IMR-90 (cell line): ENCODE measurements around the gene PPM1D. TPM values are rescaled to one million over a fixed set of nuclear protein-coding genes. Genes with fewer than 3 reads are reported as not detected.

Source experiments
- ATAC-seq: fragments of 200-7000 bp; cut with Tn5 transposase; 2 replicates; pipeline ENCODE4 v1.9.1; 2020; ENCODE audit warnings: low read depth, mild to moderate bottlenecking, moderate library complexity
- BruUV-seq: library from RNA; stranded (reverse); fragments of 400-500 nt; replicated peaks from 2 replicates; lab custom pipeline; 2021; lab: Mats Ljungman, UMichigan
- CTCF ChIA-PET: fragments of 300-600 bp; formaldehyde crosslinking; extraction: SDS; loops from one replicate; lab custom pipeline; 2021; ENCODE audit warnings: antibody characterized with exemption; lab: Yijun Ruan, JAX
- POLR2A ChIA-PET: fragments of 300-600 bp; sonication (Branson Sonifier 250); formaldehyde crosslinking; loops from one replicate; lab custom pipeline; 2022; ENCODE audit warnings: antibody characterized with exemption; ENCODE audit not compliant: unreplicated experiment; lab: Charles Lee
- DNase-seq: peaks from one replicate; pipeline ENCODE4 v3.0.0; 2013
- H2AFZ ChIP-seq: replicated peaks from 2 replicates; pipeline ENCODE3; 2013; ENCODE audit warnings: low read length, mild to moderate bottlenecking; ENCODE audit not compliant: poor library complexity
- H2AK5ac ChIP-seq: 2 replicates; pipeline ENCODE4 v1.6.1; 2013; ENCODE audit warnings: low read depth, low read length, inconsistent platforms
- H2AK9ac ChIP-seq: replicated peaks from 2 replicates; pipeline ENCODE3; 2013; ENCODE audit warnings: mild to moderate bottlenecking, low read depth, low read length, moderate library complexity; ENCODE audit not compliant: poor library complexity
- H2BK120ac ChIP-seq: 2 replicates; pipeline ENCODE4 v1.6.1; 2013; ENCODE audit warnings: low read depth, low read length, inconsistent platforms
- H2BK15ac ChIP-seq: 3 replicates; pipeline ENCODE4 v1.6.1; 2013; ENCODE audit warnings: low read depth, low read length, inconsistent platforms
- H2BK20ac ChIP-seq: 2 replicates; pipeline ENCODE4 v1.6.1; 2013; ENCODE audit warnings: low read depth, mild to moderate bottlenecking, inconsistent platforms, low read length, moderate library complexity
- H2BK5ac ChIP-seq: 2 replicates; pipeline ENCODE4 v1.6.1; 2013; ENCODE audit warnings: mild to moderate bottlenecking, low read depth, low read length, inconsistent platforms; ENCODE audit not compliant: poor library complexity, severe bottlenecking
- H3K14ac ChIP-seq: replicated peaks from 2 replicates; pipeline ENCODE4 v1.6.1; 2013; ENCODE audit warnings: low read depth, low read length, inconsistent platforms
- H3K18ac ChIP-seq: 2 replicates; pipeline ENCODE4 v1.6.1; 2013; ENCODE audit warnings: low read depth, low read length, control low read depth
- H3K23ac ChIP-seq: 2 replicates; pipeline ENCODE4 v1.6.1; 2013; ENCODE audit warnings: low read depth, low read length, inconsistent platforms
- H3K27ac ChIP-seq: 2 replicates; pipeline ENCODE4 v1.5.1; 2013; ENCODE audit warnings: mild to moderate bottlenecking, control low read depth, low read length; ENCODE audit not compliant: insufficient read depth
- H3K27me3 ChIP-seq: 2 replicates; pipeline ENCODE4 v1.6.1; 2013; ENCODE audit warnings: low read length; ENCODE audit not compliant: control insufficient read depth, insufficient read depth
- H3K36me3 ChIP-seq: 2 replicates; pipeline ENCODE4 v1.6.1; 2013; ENCODE audit warnings: low read length, mixed read lengths; ENCODE audit not compliant: control insufficient read depth, insufficient read depth
- H3K4ac ChIP-seq: 2 replicates; pipeline ENCODE4 v1.6.1; 2013; ENCODE audit warnings: low read depth, low read length, inconsistent platforms
- H3K4me1 ChIP-seq: 2 replicates; pipeline ENCODE4 v1.6.1; 2013; ENCODE audit warnings: low read length, mixed read lengths; ENCODE audit not compliant: control insufficient read depth, insufficient read depth
- H3K4me2 ChIP-seq: 2 replicates; pipeline ENCODE4 v1.6.1; 2013; ENCODE audit warnings: low read depth, mild to moderate bottlenecking, control low read depth, low read length, moderate library complexity
- H3K4me3 ChIP-seq: 2 replicates; pipeline ENCODE4 v1.5.1; 2013; ENCODE audit warnings: low read depth, mild to moderate bottlenecking, control low read depth, low read length, moderate library complexity; ENCODE audit not compliant: insufficient read depth
- H3K56ac ChIP-seq: 2 replicates; pipeline ENCODE4 v1.6.1; 2013; ENCODE audit warnings: low read length, inconsistent platforms; ENCODE audit not compliant: insufficient read depth; ENCODE audit errors: extremely low read depth
- H3K79me1 ChIP-seq, 2 experiments: 2 replicates each; pipeline ENCODE4 v1.6.1; 2013; ENCODE audit warnings: low read length in 2 of 2, inconsistent platforms in 1 of 2, low read depth in 1 of 2
- H3K9ac ChIP-seq: 2 replicates; pipeline ENCODE4 v1.6.1; 2013; ENCODE audit warnings: low read depth, low read length, control low read depth
- H3K9me1 ChIP-seq: 2 replicates; pipeline ENCODE4 v1.6.1; 2013; ENCODE audit warnings: low read length, inconsistent platforms; ENCODE audit not compliant: insufficient read depth
- H3K9me3 ChIP-seq: 2 replicates; pipeline ENCODE4 v1.6.1; 2013; ENCODE audit warnings: low read length; ENCODE audit not compliant: control insufficient read depth, insufficient read depth
- H4K20me1 ChIP-seq: 2 replicates; pipeline ENCODE4 v1.6.1; 2013; ENCODE audit warnings: low read length, inconsistent platforms; ENCODE audit not compliant: insufficient read depth
- H4K5ac ChIP-seq: 2 replicates; pipeline ENCODE4 v1.6.1; 2013; ENCODE audit warnings: mild to moderate bottlenecking, low read depth, low read length, control low read depth
- H4K8ac ChIP-seq, 2 experiments: 2 replicates each; pipeline ENCODE4 v1.6.1; 2013; ENCODE audit warnings: low read depth in 2 of 2, low read length in 2 of 2, control low read depth in 1 of 2, inconsistent platforms in 1 of 2
- H4K91ac ChIP-seq: 2 replicates; pipeline ENCODE4 v1.6.1; 2013; ENCODE audit warnings: low read depth, low read length, inconsistent platforms; ENCODE audit not compliant: insufficient read depth
- BHLHE40 ChIP-seq: fragments of 150-350 bp; IDR thresholded peaks from 2 replicates; pipeline ENCODE4 v1.6.1; 2016; ENCODE audit warnings: mild to moderate bottlenecking, low read depth, low read length
- CHD1 ChIP-seq: IDR thresholded peaks from 2 replicates; pipeline ENCODE4 v1.6.1; 2012; ENCODE audit warnings: low read depth, low read length, improper control_type of control experiment
- FOS ChIP-seq: fragments of 150-350 bp; IDR thresholded peaks from 2 replicates; pipeline ENCODE4 v1.6.1; 2016; ENCODE audit warnings: low read depth, low read length
- MAZ ChIP-seq: IDR thresholded peaks from 2 replicates; pipeline ENCODE4 v1.6.1; 2012; ENCODE audit warnings: low read depth, mild to moderate bottlenecking, low read length, improper control_type of control experiment, moderate library complexity, borderline replicate concordance
- MXI1 ChIP-seq: IDR thresholded peaks from 2 replicates; pipeline ENCODE4 v1.6.1; 2012; ENCODE audit warnings: low read depth, mild to moderate bottlenecking, low read length, moderate library complexity, borderline replicate concordance
- POLR2A ChIP-seq: IDR thresholded peaks from 2 replicates; pipeline ENCODE4 v1.6.1; 2012; ENCODE audit warnings: mild to moderate bottlenecking, low read depth, low read length
- RAD21 ChIP-seq: IDR thresholded peaks from 2 replicates; pipeline ENCODE4 v1.6.1; 2012; ENCODE audit warnings: low read length, improper control_type of control experiment
- RCOR1 ChIP-seq: IDR thresholded peaks from 2 replicates; pipeline ENCODE4 v1.6.1; 2012; ENCODE audit warnings: mild to moderate bottlenecking, low read length, improper control_type of control experiment; ENCODE audit not compliant: insufficient replicate concordance
- SMC3 ChIP-seq: fragments of 150-350 bp; IDR thresholded peaks from 2 replicates; pipeline ENCODE4 v1.6.1; 2016; ENCODE audit warnings: low read depth, mild to moderate bottlenecking, antibody characterized with exemption, low read length, moderate library complexity
- WGBS, 2 experiments: methylation state at CpG; one replicate each; pipeline versions ENCODE4 v1.1.5 to v1.1.7; 2013; ENCODE audit warnings: missing lambda C conversion rate in 2 of 2; ENCODE audit not compliant: insufficient read length in 1 of 2; ENCODE audit errors: extremely low coverage in 2 of 2; 5-methylcytosine and 5-hydroxymethylcytosine counted together
- dilution Hi-C: fragments of 300-500 bp; cut with HindIII; formaldehyde crosslinking; loops from one replicate; pipeline ENCODE4 v1.14.3; 2018; ENCODE audit warnings: low sequenced_read_pairs; ENCODE audit not compliant: unreplicated experiment
- in situ Hi-C: fragments of 300-500 bp; cut with MboI; formaldehyde crosslinking; loops from 3 replicates; pipeline ENCODE4 v1.14.3; 2019; ENCODE audit warnings: low sequenced_read_pairs, inconsistent platforms, mixed read lengths
- intact Hi-C: fragments of 100-400 bp; cut with micrococcal nuclease; formaldehyde crosslinking; loops from 2 replicates; pipeline ENCODE4 v1.10.0; 2022
- polyA plus RNA-seq, 3 experiments: library from polyadenylated mRNA; depleted of rRNA; stranded (reverse); fragments of >200 nt; gene quantifications; 2 replicates each; pipeline ENCODE4 v1.2.3, GENCODE V29; 2012; ENCODE audit warnings: low replicate concordance in 1 of 3
- total RNA-seq: library from RNA; depleted of rRNA; stranded (reverse); fragments of >200 nt; gene quantifications from 2 replicates; pipeline ENCODE4 v1.2.3, GENCODE V29; 2012
- TF ChIP-seq, protein P1 (sequence below): fragments of 150-350 bp; IDR thresholded peaks from 2 replicates; pipeline ENCODE4 v1.6.1; 2016; ENCODE audit warnings: low read depth, mild to moderate bottlenecking, low read length, moderate library complexity, borderline replicate concordance
- TF ChIP-seq, protein P2 (sequence below): conservative IDR thresholded peaks from 2 replicates; pipeline ENCODE4 v1.5.1; 2012; ENCODE audit warnings: mild to moderate bottlenecking, low read depth, low read length, improper control_type of control experiment

The PPM1D gene
- total and polyA plus RNA-seq, 2 of the 4 experiments (the other 2 are of a cell fraction): 5.5 to 16.1 TPM

DNA sequence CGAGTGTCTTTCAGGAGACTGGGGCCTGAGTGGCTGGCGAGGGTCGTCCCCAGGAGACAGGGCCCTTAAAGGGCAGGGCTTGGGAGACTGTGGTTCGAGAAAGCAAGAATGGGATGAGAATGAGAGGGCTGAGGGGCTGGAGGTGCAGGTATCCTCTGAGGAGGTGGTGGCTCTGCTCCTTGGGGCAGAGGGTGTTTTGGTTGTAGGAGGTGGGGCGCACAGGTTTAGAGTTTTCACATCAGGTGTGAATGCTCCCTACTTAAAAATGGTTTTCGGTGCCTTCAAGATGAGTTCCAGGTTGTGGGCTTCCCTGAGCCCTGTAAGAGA lies 78.1 kb downstream of the PPM1D start (continued):
- TF ChIP-seq, protein P1, sequence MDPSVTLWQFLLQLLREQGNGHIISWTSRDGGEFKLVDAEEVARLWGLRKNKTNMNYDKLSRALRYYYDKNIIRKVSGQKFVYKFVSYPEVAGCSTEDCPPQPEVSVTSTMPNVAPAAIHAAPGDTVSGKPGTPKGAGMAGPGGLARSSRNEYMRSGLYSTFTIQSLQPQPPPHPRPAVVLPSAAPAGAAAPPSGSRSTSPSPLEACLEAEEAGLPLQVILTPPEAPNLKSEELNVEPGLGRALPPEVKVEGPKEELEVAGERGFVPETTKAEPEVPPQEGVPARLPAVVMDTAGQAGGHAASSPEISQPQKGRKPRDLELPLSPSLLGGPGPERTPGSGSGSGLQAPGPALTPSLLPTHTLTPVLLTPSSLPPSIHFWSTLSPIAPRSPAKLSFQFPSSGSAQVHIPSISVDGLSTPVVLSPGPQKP: no peak
- TF ChIP-seq POLR2A (no peak), MXI1 (no peak), FOS (no peak), MAZ (no peak), SMC3 (no peak)

DNA sequence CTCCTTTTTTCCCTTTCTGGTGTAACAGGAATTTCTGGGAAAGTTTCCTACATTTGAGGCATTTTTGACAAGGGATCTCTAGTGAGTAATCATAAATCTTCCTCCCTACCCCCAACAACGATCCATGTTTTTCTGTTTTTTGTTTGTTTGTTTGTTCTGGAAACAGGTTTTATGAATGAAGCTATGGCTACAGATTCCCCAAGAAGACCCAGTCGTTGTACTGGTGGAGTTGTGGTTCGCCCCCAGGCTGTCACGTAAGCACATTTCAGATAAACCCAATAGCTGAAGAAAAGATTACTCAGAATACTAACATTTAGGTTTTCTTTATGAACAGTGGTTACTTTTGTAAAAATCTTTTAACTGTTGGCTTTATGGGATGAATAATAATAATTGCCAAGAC lies 79.3 kb downstream of the PPM1D start:
- Histone ChIP-seq H3K56ac (no peak overlapping the region), H2AFZ (no peak overlapping the region), H3K27ac (no peak overlapping the region), H4K8ac (no peak overlapping the region), H3K36me3 (peaks cover 2% of the 10 kb centered on the region; the same call in 1 of the 2 replicates), H4K5ac (no peak overlapping the region), H3K23ac (no peak overlapping the region), H2BK5ac (no peak overlapping the region), H3K14ac (no peak overlapping the region), H2BK120ac (no peak overlapping the region), H3K4me1 (peaks cover 3% of the 10 kb centered on the region; the same call in 1 of the 2 replicates), H3K27me3 (no peaks in the 10 kb centered on the region), H2AK5ac (no peak overlapping the region), H3K4me3 (no peak overlapping the region), H3K18ac (no peak overlapping the region), H4K20me1 (no peaks in the 10 kb centered on the region), H3K4me2 (no peak overlapping the region), H2BK20ac (no peak overlapping the region), H3K79me1 (peaks cover 9 to 10% of the 10 kb centered on the region in 2 experiments; a peak in 3 of 4 replicates), H2AK9ac (no peak overlapping the region), H3K9ac (no peak overlapping the region), H3K4ac (no peak overlapping the region), H3K9me3 (no peaks in the 10 kb centered on the region), H4K91ac (no peak overlapping the region), H2BK15ac (no peak overlapping the region), H3K9me1 (no peaks in the 10 kb centered on the region)
- dilution Hi-C loops: no loop called here
- intact Hi-C loops: loop anchor here (5.0 kb wide), 1 partner anchor 648 kb away; no protein-coding TSS in a partner anchor
- in situ Hi-C loops: no loop called here
- TF ChIP-seq SMC3 (no peak), MXI1 (no peak), MAZ (no peak), RCOR1 (no peak), CHD1 (no peak), FOS (no peak), POLR2A (no peak), BHLHE40 (no peak), RAD21 (no peak)
- TF ChIP-seq, protein P1: no peak
- TF ChIP-seq, protein P2, sequence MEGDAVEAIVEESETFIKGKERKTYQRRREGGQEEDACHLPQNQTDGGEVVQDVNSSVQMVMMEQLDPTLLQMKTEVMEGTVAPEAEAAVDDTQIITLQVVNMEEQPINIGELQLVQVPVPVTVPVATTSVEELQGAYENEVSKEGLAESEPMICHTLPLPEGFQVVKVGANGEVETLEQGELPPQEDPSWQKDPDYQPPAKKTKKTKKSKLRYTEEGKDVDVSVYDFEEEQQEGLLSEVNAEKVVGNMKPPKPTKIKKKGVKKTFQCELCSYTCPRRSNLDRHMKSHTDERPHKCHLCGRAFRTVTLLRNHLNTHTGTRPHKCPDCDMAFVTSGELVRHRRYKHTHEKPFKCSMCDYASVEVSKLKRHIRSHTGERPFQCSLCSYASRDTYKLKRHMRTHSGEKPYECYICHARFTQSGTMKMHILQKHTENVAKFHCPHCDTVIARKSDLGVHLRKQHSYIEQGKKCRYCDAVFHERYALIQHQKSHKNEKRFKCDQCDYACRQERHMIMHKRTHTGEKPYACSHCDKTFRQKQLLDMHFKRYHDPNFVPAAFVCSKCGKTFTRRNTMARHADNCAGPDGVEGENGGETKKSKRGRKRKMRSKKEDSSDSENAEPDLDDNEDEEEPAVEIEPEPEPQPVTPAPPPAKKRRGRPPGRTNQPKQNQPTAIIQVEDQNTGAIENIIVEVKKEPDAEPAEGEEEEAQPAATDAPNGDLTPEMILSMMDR: no peak
- DNase-seq: no peak
- ATAC-seq: no peak
- WGBS, 2 experiments: no CpG with 5 or more reads among the region's 4 CpGs
- no TSS peak for BruUV-seq
- POLR2A ChIA-PET: no interaction called here
- CTCF ChIA-PET: no interaction called here
